Measurements from ENCODE around the gene RNF40. TPM values are rescaled to one million over a fixed set of nuclear protein-coding genes. Genes with fewer than 3 reads are reported as not detected.
A peak's percentile ranks its signal among the peaks of the same experiment; 100 is the strongest.

The RNF40 gene
- total RNA-seq, 2 donors from 2014 or later = 109 to 112 TPM

DNA sequence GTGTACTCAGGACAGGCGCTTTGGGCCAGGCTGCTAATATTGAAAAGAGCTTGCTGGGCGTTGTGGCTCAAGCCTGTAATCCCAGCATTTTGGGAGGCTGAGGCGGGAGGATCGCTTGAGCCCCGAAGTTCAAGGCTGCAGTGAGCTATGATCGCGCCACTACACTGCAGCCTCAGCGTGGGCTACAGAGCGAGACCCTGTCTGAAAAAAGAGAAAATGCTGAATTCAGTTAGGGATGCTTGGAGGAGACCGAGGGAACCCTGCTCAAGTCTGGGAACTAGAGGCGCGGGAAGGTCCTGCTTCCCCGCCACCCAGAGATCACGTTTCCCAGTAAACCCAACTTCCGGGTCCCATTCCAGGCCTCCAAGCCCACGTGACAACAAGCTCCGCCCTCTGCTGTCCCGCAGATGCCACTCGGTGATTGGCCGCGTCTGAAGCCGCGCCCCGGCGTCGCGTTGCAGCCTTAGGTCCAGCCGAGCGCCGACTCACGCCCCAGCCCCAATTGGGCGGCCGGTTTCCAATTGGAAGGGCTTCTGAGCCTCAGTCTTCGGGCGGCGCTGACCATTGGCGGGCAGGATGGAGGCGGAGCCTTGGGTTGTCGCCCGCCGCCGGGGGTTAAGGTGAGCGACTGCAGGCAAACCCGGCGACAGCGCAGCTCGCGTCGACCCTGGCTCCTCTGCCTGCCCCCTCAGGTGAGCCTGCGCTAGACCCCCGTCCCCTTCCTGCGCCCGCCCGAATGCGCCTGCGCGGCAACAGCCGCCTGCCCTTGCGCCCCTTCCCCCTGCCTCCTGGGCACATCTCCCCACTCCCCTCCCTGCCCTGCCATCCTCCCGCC, 14.1 kb upstream of the RNF40 start, which contains the start of gene PHKG2:
PHKG2 (plus strand) TSS at position 627 of the 835 bp plus-strand sequence. CDS start 396 bp downstream, outside the sequence.
- no peaks in the 10 kb centered on the region for H3K9me3 ChIP-seq
- H3K4me3 ChIP-seq = peak within 1 kb of the TSS; percentile 85
- H3K4me1 ChIP-seq (ENCODE audit: control insufficient read depth in 1 of 2, low read depth in 2 of 2) = peaks cover 3 to 15% of the 10 kb centered on the region in 2 donors
- peak within 1 kb of the TSS; percentile 77 to 88 for H3K27ac ChIP-seq
- peak; percentile 96 for ATAC-seq (ENCODE audit: insufficient number of reproducible peaks, low FRiP score, low read depth)
- peak; percentile 96 for DNase-seq (ENCODE audit: low spot score)
- no peaks in the 10 kb centered on the region for H3K27me3 ChIP-seq (replicated peaks; ENCODE audit: insufficient read depth)
- H3K36me3 ChIP-seq = peaks cover 16% of the 10 kb centered on the region
- TF ChIP-seq, protein P1, sequence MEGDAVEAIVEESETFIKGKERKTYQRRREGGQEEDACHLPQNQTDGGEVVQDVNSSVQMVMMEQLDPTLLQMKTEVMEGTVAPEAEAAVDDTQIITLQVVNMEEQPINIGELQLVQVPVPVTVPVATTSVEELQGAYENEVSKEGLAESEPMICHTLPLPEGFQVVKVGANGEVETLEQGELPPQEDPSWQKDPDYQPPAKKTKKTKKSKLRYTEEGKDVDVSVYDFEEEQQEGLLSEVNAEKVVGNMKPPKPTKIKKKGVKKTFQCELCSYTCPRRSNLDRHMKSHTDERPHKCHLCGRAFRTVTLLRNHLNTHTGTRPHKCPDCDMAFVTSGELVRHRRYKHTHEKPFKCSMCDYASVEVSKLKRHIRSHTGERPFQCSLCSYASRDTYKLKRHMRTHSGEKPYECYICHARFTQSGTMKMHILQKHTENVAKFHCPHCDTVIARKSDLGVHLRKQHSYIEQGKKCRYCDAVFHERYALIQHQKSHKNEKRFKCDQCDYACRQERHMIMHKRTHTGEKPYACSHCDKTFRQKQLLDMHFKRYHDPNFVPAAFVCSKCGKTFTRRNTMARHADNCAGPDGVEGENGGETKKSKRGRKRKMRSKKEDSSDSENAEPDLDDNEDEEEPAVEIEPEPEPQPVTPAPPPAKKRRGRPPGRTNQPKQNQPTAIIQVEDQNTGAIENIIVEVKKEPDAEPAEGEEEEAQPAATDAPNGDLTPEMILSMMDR (IDR thresholded peaks at IDR 0.05) = no peak

DNA sequence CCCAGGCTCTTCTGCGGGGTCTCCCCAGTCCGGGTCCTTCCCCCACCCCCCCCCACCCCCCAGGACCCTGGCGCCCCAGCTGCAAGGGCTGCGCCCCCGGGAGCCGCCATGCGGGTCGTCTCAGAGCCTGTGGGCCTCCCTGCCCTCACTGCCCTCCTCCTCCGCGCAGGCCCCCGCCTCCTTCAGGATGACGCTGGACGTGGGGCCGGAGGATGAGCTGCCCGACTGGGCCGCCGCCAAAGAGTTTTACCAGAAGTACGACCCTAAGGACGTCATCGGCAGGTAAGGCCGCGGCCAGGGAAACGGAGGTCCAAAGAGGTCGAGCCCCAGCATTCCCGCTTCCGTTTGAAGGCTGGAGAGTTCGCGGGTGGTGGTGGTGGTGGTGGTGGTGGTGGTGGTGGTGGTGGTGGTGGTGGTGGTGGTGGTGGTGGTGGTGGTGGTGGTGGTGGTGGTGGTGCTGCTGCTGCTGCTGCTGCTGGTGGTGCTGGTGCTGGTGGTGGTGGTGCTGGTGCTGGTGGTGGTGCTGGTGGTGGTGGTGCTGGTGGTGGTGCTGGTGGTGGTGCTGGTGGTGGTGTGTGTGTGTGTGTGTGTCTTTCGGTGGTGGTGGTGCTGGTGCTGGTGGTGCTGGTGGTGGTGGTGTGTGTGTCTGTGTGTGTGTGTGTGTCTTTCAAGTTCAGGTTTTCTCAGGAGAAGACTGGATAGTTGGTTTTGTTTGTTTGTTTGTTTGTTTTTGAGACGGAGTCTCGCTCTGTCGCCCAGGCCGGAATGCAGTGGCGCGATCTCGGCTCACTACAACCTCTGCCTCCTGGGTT, 13.3 kb upstream of the RNF40 start:
- peak overlapping the region; percentile 53 to 77 for H3K27ac ChIP-seq
- H3K27me3 ChIP-seq (replicated peaks; ENCODE audit: insufficient read depth) = no peaks in the 10 kb centered on the region
- DNase-seq (ENCODE audit: low spot score) (no peak), ATAC-seq (ENCODE audit: insufficient number of reproducible peaks, low FRiP score, low read depth) (no peak)
- H3K9me3 ChIP-seq = no peaks in the 10 kb centered on the region
- peaks cover 3 to 15% of the 10 kb centered on the region in 2 donors for H3K4me1 ChIP-seq (ENCODE audit: control insufficient read depth in 1 of 2, low read depth in 2 of 2)
- peak overlapping the region; percentile 85 for H3K4me3 ChIP-seq
- H3K36me3 ChIP-seq = peaks cover 19% of the 10 kb centered on the region
- TF ChIP-seq, protein P1 (IDR thresholded peaks at IDR 0.05) = no peak

DNA sequence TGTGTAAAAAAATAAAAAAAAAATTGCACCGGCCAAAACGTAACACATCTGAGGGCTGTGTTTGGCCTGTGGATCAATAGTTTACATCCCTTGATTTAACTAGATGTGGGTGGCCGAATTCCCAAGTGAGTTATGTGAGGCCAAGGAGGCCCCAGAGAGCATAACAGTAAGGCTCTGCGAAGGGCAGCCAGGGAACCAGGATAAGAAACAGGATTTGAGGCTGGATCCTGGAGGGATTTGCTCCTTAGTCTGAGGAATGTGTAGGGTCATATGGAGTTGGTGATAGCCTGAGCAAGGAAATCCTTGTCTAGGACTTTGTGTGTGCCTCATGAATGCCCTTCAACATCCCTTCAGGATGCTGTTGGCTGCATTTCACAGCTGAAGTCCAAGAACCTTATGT, 11.9 kb upstream of the RNF40 start:
- Histone ChIP-seq H3K27ac (no peak overlapping the region), H3K9me3 (no peaks in the 10 kb centered on the region), H3K4me3 (no peak overlapping the region), H3K36me3 (peaks cover 19% of the 10 kb centered on the region), H3K27me3 (replicated peaks; ENCODE audit: insufficient read depth) (no peaks in the 10 kb centered on the region), H3K4me1 (ENCODE audit: control insufficient read depth in 1 of 2, low read depth in 2 of 2) (peaks cover 3 to 15% of the 10 kb centered on the region in 2 donors)
- no peak for DNase-seq (ENCODE audit: low spot score)
- ATAC-seq (ENCODE audit: insufficient number of reproducible peaks, low FRiP score, low read depth) = no peak
- TF ChIP-seq, protein P1 (IDR thresholded peaks at IDR 0.05) = no peak

DNA sequence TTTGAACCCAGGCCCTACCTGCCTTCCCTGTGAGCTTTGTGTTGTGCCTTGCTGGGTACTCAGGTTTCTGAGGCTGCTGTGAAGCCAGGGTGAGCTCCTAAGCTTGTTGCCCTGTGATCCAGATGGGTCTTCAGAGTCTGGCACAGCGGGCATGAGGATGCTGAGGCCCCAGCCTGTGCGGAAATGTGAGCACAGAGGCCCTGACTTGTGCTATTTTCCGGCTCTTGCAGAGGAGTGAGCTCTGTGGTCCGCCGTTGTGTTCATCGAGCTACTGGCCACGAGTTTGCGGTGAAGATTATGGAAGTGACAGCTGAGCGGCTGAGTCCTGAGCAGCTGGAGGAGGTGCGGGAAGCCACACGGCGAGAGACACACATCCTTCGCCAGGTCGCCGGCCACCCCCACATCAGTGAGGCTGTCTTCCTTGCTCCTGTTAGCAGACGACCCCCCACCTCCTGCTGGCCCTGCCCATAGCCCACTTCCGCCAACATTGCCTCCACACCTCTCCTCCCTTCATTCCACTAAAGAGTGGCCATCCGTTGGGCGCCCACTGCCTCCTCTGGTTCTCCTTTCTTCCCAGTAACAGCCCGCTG, 11.2 kb upstream of the RNF40 start:
- Histone ChIP-seq H3K9me3 (no peaks in the 10 kb centered on the region), H3K4me3 (no peak overlapping the region), H3K36me3 (peaks cover 19% of the 10 kb centered on the region), H3K4me1 (ENCODE audit: control insufficient read depth in 1 of 2, low read depth in 2 of 2) (peaks cover 3 to 15% of the 10 kb centered on the region in 2 donors), H3K27ac (no peak overlapping the region), H3K27me3 (replicated peaks; ENCODE audit: insufficient read depth) (no peaks in the 10 kb centered on the region)
- DNase-seq (ENCODE audit: low spot score) (no peak), ATAC-seq (ENCODE audit: insufficient number of reproducible peaks, low FRiP score, low read depth) (no peak)
- TF ChIP-seq, protein P1 (IDR thresholded peaks at IDR 0.05) = no peak

All from thoracic aorta (tissue), 2 donors.